ENCODE data around the gene NKD1.

NKD1 gene

GRCh38 chr16:50537533-50538290 is 10.5 kb upstream of the NKD1 start:
- DNase-seq, result no peak
- H3K4me1 ChIP-seq (ENCODE audit: low read length), result no peaks in the 10 kb centered on the region
- no peak for TF ChIP-seq EZH2 (optimal IDR thresholded peaks at IDR 0.05; ENCODE audit: low read depth, low read length)
- no peak for TF ChIP-seq CTCF (IDR thresholded peaks at IDR 0.05; ENCODE audit: low read length)
- no peak for TF ChIP-seq EZH2phosphoT487 (IDR thresholded peaks at IDR 0.05; ENCODE audit: low read length)

GRCh38 chr16:50538411-50539052 is 9.7 kb upstream of the NKD1 start:
- no peaks in the 10 kb centered on the region for H3K9me2 ChIP-seq (replicated peaks; ENCODE audit: insufficient read depth, low read length)
- TF ChIP-seq EZH2phosphoT487 (IDR thresholded peaks at IDR 0.05; ENCODE audit: low read length) (no peak), EZH2 (optimal IDR thresholded peaks at IDR 0.05; ENCODE audit: low read depth, low read length) (no peak), CTCF (IDR thresholded peaks at IDR 0.05; ENCODE audit: low read length) (no peak)
- H3F3A ChIP-seq (ENCODE audit: insufficient read depth, low read length), result no peaks in the 10 kb centered on the region
- H2AFZ ChIP-seq (ENCODE audit: low read length), result no peak overlapping the region
- no peak for DNase-seq
- no peaks in the 10 kb centered on the region for H4K20me1 ChIP-seq (ENCODE audit: insufficient read depth, low read length)
- H3K79me2 ChIP-seq (ENCODE audit: low read length), result no peaks in the 10 kb centered on the region
- no peaks in the 10 kb centered on the region for H3K36me3 ChIP-seq (replicated peaks; ENCODE audit: insufficient read depth, low read length)
- no peak overlapping the region for H3K9ac ChIP-seq (ENCODE audit: low read length)
- H3K27me3 ChIP-seq (replicated peaks; ENCODE audit: insufficient read depth, low read length), result no peaks in the 10 kb centered on the region
- H3K27ac ChIP-seq (ENCODE audit: low read length), result no peak overlapping the region
- no peak overlapping the region for H3K4me3 ChIP-seq (ENCODE audit: low read length)
- no peaks in the 10 kb centered on the region for H3K9me3 ChIP-seq (replicated peaks; ENCODE audit: insufficient read depth, low read length)
- no peak overlapping the region for H3K4me2 ChIP-seq (ENCODE audit: low read depth, low read length)
- H3K4me1 ChIP-seq (ENCODE audit: low read length), result no peaks in the 10 kb centered on the region

More at GRCh38 chr16:50537533-50538290, 10.5 kb upstream of the NKD1 start:
- no peaks in the 10 kb centered on the region for H4K20me1 ChIP-seq (ENCODE audit: insufficient read depth, low read length)
- H3K4me2 ChIP-seq (ENCODE audit: low read depth, low read length), result no peak overlapping the region
- no peaks in the 10 kb centered on the region for H3K36me3 ChIP-seq (replicated peaks; ENCODE audit: insufficient read depth, low read length)
- H3K27me3 ChIP-seq (replicated peaks; ENCODE audit: insufficient read depth, low read length), result no peaks in the 10 kb centered on the region
- no peak overlapping the region for H3K4me3 ChIP-seq (ENCODE audit: low read length)
- H3K9me2 ChIP-seq (replicated peaks; ENCODE audit: insufficient read depth, low read length), result no peaks in the 10 kb centered on the region
- H3K9me3 ChIP-seq (replicated peaks; ENCODE audit: insufficient read depth, low read length), result no peaks in the 10 kb centered on the region
- no peaks in the 10 kb centered on the region for H3K79me2 ChIP-seq (ENCODE audit: low read length)
- H2AFZ ChIP-seq (ENCODE audit: low read length), result no peak overlapping the region
- H3F3A ChIP-seq (ENCODE audit: insufficient read depth, low read length), result no peaks in the 10 kb centered on the region
- H3K27ac ChIP-seq (ENCODE audit: low read length), result no peak overlapping the region
- H3K9ac ChIP-seq (ENCODE audit: low read length), result no peak overlapping the region

GRCh38 chr16:50539053-50539695 is 9.0 kb upstream of the NKD1 start:
- Histone ChIP-seq H3F3A (ENCODE audit: insufficient read depth, low read length) (no peaks in the 10 kb centered on the region), H3K36me3 (replicated peaks; ENCODE audit: insufficient read depth, low read length) (no peaks in the 10 kb centered on the region), H2AFZ (ENCODE audit: low read length) (no peak overlapping the region), H3K9me3 (replicated peaks; ENCODE audit: insufficient read depth, low read length) (no peaks in the 10 kb centered on the region), H3K27me3 (replicated peaks; ENCODE audit: insufficient read depth, low read length) (peaks cover 4% of the 10 kb centered on the region; the same call in 1 of the 2 replicates), H3K27ac (ENCODE audit: low read length) (no peak overlapping the region), H3K4me2 (ENCODE audit: low read depth, low read length) (no peak overlapping the region), H3K79me2 (ENCODE audit: low read length) (no peaks in the 10 kb centered on the region), H3K4me1 (ENCODE audit: low read length) (no peaks in the 10 kb centered on the region), H3K9me2 (replicated peaks; ENCODE audit: insufficient read depth, low read length) (no peaks in the 10 kb centered on the region), H3K4me3 (ENCODE audit: low read length) (no peak overlapping the region), H4K20me1 (ENCODE audit: insufficient read depth, low read length) (no peaks in the 10 kb centered on the region), H3K9ac (ENCODE audit: low read length) (no peak overlapping the region)
- DNase-seq, result no peak
- no peak for TF ChIP-seq CTCF (IDR thresholded peaks at IDR 0.05; ENCODE audit: low read length)
- no peak for TF ChIP-seq EZH2phosphoT487 (IDR thresholded peaks at IDR 0.05; ENCODE audit: low read length)
- no peak for TF ChIP-seq EZH2 (optimal IDR thresholded peaks at IDR 0.05; ENCODE audit: low read depth, low read length)

Measured in MM.1S (cell line).